Keratinocyte (primary cell): Measurements from ENCODE around the gene ARHGAP1.

Source experiments
- EZH2 ChIP-seq: IDR thresholded peaks from one replicate; pipeline ENCODE4 v1.6.1; 2012; ENCODE audit warnings: inconsistent platforms, mild to moderate bottlenecking, low read length, moderate library complexity
- TF ChIP-seq, protein P1 (sequence below), 3 experiments: IDR thresholded peaks in 1 of 3; conservative IDR thresholded peaks in 1 of 3; optimal IDR thresholded peaks in 1 of 3; 2 replicates in 2 of 3; 3 replicates in 1 of 3; pipeline versions ENCODE3 to v1.5.1; 2011; ENCODE audit warnings: low read length in 3 of 3, mild to moderate bottlenecking in 3 of 3, moderate library complexity in 2 of 3, control low read depth in 1 of 3, inconsistent platforms in 1 of 3; ENCODE audit not compliant: insufficient read depth in 2 of 3; ENCODE audit errors: extremely low read depth in 1 of 3

DNA sequence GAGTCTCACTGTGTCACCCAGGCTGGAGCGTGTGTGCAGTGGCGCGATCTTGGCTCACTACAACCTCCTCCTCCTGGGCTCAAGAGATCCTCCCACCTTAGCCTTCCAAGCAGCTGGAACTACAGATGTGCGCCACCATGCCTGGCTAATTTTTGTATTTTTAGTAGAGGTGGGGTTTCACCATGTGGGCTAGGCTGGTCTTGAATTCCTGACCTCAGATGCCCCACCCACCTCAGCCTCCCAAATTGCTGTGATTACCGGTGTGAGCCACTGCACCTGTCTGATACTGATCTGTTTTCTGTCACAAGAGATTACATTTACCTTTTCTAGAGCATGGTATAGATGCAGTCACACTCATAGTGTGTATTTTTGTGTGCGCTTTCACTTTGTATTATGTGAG is 71.5 kb downstream of the ARHGAP1 start:
- TF ChIP-seq, protein P1, sequence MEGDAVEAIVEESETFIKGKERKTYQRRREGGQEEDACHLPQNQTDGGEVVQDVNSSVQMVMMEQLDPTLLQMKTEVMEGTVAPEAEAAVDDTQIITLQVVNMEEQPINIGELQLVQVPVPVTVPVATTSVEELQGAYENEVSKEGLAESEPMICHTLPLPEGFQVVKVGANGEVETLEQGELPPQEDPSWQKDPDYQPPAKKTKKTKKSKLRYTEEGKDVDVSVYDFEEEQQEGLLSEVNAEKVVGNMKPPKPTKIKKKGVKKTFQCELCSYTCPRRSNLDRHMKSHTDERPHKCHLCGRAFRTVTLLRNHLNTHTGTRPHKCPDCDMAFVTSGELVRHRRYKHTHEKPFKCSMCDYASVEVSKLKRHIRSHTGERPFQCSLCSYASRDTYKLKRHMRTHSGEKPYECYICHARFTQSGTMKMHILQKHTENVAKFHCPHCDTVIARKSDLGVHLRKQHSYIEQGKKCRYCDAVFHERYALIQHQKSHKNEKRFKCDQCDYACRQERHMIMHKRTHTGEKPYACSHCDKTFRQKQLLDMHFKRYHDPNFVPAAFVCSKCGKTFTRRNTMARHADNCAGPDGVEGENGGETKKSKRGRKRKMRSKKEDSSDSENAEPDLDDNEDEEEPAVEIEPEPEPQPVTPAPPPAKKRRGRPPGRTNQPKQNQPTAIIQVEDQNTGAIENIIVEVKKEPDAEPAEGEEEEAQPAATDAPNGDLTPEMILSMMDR (optimal IDR thresholded peaks at IDR 0.05 in 1 of 3, IDR thresholded peaks at IDR 0.05 in 1 of 3, conservative IDR thresholded peaks at IDR 0.05 in 1 of 3; ENCODE audit: extremely low read depth in 1 of 3, insufficient read depth in 2 of 3, low read length in 3 of 3): no peak
- no peak for TF ChIP-seq EZH2
